Retinal pigment epithelial cell (primary cell): ENCODE data around the gene NOG.

Source experiments
- DNase-seq: peaks from one replicate; pipeline ENCODE4 v3.0.0-alpha.2; 2010; ENCODE audit warnings: low read depth
- H3K4me3 ChIP-seq: 2 replicates; pipeline ENCODE4 v1.5.1; 2011; ENCODE audit warnings: mild to moderate bottlenecking, low read length, control low read depth, moderate library complexity
- TF ChIP-seq, protein P1 (sequence below): conservative IDR thresholded peaks from 2 replicates; pipeline ENCODE4 v1.5.1; 2011; ENCODE audit warnings: low read depth, low read length, control low read depth, inconsistent platforms

NOG gene

GRCh38 chr17:56570199-56570598 lies 23.3 kb upstream of the NOG start:
- DNase-seq, result no peak
- TF ChIP-seq, protein P1, sequence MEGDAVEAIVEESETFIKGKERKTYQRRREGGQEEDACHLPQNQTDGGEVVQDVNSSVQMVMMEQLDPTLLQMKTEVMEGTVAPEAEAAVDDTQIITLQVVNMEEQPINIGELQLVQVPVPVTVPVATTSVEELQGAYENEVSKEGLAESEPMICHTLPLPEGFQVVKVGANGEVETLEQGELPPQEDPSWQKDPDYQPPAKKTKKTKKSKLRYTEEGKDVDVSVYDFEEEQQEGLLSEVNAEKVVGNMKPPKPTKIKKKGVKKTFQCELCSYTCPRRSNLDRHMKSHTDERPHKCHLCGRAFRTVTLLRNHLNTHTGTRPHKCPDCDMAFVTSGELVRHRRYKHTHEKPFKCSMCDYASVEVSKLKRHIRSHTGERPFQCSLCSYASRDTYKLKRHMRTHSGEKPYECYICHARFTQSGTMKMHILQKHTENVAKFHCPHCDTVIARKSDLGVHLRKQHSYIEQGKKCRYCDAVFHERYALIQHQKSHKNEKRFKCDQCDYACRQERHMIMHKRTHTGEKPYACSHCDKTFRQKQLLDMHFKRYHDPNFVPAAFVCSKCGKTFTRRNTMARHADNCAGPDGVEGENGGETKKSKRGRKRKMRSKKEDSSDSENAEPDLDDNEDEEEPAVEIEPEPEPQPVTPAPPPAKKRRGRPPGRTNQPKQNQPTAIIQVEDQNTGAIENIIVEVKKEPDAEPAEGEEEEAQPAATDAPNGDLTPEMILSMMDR, result no peak
- H3K4me3 ChIP-seq, result no peak overlapping the region

DNA sequence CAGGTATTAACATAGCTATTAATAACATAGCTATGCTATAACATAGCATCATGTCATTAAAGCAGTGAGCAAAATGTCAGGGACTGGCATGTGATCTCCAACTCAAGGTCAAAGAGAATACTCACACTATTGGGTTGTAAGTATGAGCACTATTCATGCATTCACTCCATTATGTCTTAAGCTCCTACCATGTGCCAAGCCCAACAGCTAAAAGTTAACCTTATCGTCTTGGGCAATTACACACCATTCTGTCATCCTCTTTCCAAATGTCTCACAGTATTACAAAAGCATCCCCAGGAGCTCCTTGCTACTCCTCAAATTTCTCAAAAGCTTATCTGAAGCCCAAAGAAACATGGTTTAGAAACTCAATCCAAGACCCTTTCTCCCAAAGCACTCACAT lies 22.0 kb upstream of the NOG start:
- no peak overlapping the region for H3K4me3 ChIP-seq
- TF ChIP-seq, protein P1, result no peak
- no peak for DNase-seq

DNA sequence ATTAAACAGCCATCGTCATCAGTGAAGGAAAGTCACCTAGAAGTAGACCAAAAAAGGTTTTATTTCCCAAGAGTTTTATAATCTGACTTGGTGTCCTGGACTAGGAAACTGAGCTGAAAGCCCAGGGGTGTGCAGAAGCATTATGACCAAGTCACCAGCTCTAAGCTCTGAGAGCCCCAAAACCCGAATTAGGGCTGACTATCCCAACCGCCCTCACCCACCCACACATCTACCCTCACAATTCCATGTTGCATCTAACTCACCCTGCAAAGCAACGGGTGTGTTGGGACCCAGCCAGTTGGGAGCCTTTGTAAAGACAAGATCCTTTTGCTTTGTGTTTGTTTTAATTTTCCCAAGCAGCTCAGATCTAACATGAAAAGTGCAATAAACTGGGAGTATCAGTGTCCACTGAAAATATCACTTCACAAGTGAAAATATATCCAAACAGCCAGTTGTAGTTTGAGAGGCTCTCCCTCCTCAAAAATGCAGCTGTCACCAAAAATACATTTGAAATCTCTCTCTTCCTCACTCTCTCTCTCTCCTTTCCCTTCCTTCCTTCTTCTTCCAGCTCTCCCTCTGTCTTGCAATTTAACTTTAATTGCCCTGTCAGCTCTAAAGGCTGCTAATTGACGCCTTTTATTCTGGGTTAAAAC lies 16.2 kb upstream of the NOG start:
- no peak for DNase-seq
- no peak overlapping the region for H3K4me3 ChIP-seq
- TF ChIP-seq, protein P1, result no peak

DNA sequence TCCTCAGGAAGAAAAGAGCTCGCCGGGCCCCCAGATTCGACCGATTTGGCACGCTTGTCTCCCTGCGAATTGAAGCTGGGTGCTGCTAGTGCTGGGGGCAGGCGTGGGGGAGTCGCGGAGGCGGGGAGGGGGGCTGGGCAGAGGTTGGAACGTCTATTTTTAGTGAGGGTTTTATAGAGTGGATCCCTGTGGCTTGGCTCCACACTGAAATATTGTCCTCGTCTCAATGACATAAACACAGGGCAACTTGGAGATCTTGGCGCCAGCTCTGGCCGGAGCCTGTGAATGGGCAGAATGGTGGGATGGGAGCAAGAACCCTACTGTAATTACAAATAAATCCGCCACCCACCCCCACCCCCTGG lies 15.7 kb upstream of the NOG start:
- TF ChIP-seq, protein P1, result no peak
- no peak for DNase-seq
- H3K4me3 ChIP-seq, result peak overlapping the region; percentile 6

DNA sequence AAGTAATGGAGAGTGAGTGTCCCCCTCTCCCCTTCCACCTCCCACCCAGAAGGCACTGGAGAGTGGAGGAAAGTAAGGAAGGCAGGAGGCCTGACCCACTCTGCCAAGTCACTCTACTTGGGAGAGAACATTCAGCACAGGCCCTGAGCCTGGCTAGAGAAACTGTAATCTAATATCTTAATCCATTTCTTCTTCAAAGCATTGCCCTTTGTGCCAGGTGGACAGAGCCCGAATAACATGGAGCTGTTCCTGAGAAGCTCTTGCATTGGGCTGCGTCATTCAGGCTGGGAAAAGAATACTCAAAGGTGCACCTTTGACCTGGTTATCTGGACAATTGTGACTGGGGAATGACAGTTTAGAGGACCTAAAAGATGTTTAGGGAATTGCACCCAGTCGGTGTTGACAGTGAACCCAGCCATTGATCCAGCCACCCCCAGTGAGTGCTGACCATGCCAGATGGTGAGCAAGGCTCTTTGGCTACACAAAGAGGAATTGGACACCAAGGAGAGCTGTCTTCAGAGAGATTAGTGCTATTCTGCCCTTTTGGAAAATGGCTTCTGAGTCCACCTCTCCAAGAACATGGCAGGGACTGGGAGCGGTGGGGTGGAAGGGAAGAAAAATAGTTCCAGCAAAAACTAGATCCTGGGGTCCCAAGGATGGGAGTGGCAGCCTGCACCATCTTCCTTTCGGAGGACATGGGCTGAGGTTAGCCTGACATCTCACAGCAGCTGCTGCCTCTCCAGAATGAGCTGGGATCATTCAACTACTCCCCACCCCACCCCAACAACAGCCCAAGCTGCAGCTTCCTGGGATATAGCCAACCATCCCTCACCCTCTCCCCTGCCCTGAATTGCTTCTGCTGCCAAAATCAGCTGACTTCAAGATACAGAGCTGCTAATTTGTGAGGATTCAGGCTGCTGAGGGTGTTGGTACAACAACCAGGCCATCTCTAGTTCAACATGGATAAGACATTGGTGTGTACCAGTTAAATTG lies 11.6 kb upstream of the NOG start:
- no peak for DNase-seq
- H3K4me3 ChIP-seq, result no peak overlapping the region
- TF ChIP-seq, protein P1, result no peak

GRCh38 chr17:56583772-56584171 lies 9.7 kb upstream of the NOG start:
- TF ChIP-seq, protein P1, result no peak
- DNase-seq, result peak; percentile 51
- no peak overlapping the region for H3K4me3 ChIP-seq
